Mesodermal cell (in vitro differentiated cells): ENCODE measurements around the gene TCF7L1.

Source experiments
- H3K27ac ChIP-seq: 2 replicates; pipeline ENCODE4 v1.7.0; 2013; ENCODE audit warnings: mild to moderate bottlenecking, low read depth, low read length, moderate library complexity; ENCODE audit not compliant: severe bottlenecking
- H3K36me3 ChIP-seq: 2 replicates; pipeline ENCODE4 v1.7.1; 2013; ENCODE audit warnings: mild to moderate bottlenecking, low read length, moderate library complexity; ENCODE audit not compliant: control insufficient read depth, insufficient read depth
- H3K4me1 ChIP-seq: one replicate; pipeline ENCODE4 v1.7.1; 2013; ENCODE audit warnings: mild to moderate bottlenecking, low read length; ENCODE audit not compliant: insufficient read depth, control insufficient read depth, poor library complexity, severe bottlenecking
- H3K4me3 ChIP-seq: 2 replicates; pipeline ENCODE4 v1.7.0; 2013; ENCODE audit warnings: low read length, control low read depth, mild to moderate bottlenecking; ENCODE audit not compliant: insufficient read depth, poor library complexity, severe bottlenecking; ENCODE audit errors: extremely low read depth
- H3K9me3 ChIP-seq: 2 replicates; pipeline ENCODE4 v1.7.1; 2013; ENCODE audit warnings: mild to moderate bottlenecking, low read length, moderate library complexity; ENCODE audit not compliant: control insufficient read depth
- WGBS, 2 experiments: methylation state at CpG; one replicate each; pipeline ENCODE4 v1.1.5; 2013; ENCODE audit warnings: missing lambda C conversion rate in 2 of 2; ENCODE audit not compliant: insufficient coverage in 2 of 2; 5-methylcytosine and 5-hydroxymethylcytosine counted together

The TCF7L1 gene

DNA sequence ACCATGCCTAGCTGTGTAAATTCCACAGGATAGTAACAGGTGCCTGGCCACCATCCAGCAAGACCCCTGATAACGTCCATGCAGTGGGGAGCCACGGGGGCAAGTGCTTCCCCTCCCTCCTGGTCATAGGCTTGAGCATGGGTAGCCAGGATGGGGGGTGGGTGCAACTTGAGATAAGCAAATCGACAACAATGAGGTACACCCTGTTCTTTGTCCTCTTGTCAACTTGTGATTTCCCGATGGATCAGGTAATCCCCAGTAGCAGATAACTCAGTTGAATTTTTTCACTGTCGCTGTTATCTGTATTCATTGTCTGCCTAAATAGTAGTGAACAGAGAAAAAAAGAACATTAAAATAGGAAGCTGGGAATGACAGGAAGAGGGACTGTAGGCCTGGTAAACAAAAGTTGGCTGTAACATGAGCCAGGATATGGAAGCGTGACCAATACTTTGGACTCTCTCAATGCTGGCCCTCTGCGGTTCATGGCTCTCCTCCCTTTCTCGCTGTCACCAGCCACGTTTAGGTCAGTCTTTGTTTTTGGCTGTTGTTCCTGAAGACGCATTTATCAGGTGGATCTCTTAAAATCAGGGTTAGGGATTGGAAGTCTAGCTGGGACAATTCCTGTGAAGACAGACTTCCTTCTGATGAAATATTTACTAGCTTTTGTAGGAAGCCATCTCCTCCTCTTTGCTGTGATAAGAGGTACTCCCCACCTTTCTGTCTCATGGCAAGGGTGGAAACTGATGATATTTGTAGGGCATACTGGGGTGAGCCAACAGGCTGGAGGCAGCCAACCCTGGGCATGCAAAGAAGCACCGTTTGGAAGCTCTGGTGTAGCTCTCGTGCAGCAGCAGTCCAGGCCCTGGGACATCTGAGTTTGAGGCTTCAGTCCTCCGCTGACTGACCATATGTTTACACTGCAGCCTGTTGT, 42.4 kb downstream of the TCF7L1 start:
- H3K4me1 ChIP-seq, result peaks cover 42% of the 10 kb centered on the region
- WGBS, 2 experiments, result 81 to 82% methylated on average over 9 to 11 of the region's 13 CpGs
- H3K4me3 ChIP-seq, result no peak overlapping the region
- peak overlapping the region; percentile 68 for H3K27ac ChIP-seq
- peaks cover 10% of the 10 kb centered on the region for H3K36me3 ChIP-seq
- H3K9me3 ChIP-seq, result no peaks in the 10 kb centered on the region

DNA sequence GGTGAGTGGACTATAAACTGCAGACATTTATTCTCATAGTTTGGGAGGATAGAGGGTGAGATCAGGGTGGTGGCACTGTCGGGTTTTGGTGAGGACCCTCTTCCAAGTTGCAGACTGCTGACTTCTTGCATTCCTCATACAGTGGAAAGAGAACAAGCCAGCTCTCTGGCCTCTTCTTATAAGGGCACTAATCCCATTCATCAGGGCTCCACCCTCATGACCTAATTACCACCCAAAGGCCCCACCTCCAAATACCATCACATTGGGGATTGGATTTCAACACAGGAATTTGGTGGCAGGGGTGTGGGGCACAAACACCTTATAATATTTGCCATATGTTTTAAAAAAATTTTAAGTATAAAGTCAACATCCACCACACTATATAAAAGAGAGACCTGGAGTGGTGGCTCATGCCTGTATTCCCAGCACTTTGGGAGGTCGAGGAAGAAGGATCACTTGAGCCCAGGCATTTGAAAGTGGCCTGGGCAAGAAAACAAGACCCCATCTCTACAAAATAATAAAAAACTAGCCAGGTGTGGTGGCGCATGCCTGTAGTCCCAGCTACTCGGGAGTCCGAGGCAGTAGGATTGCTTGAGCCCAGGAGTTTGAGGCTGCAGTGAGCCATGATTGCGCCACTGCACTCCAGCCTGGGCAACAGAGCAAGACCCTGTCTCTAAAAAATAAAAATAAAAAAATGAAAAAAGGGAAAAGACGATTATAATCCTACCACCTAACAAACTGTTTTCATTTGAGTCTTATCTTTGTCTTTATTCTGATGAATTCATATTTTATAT, 44.0 kb downstream of the TCF7L1 start:
- H3K36me3 ChIP-seq, result peaks cover 4% of the 10 kb centered on the region
- peak overlapping the region; percentile 67 for H3K27ac ChIP-seq
- peaks cover 46% of the 10 kb centered on the region for H3K4me1 ChIP-seq
- WGBS, 2 experiments, result 94 to 100% methylated on average over 4 to 5 of the region's 7 CpGs
- no peak overlapping the region for H3K4me3 ChIP-seq
- no peaks in the 10 kb centered on the region for H3K9me3 ChIP-seq

DNA sequence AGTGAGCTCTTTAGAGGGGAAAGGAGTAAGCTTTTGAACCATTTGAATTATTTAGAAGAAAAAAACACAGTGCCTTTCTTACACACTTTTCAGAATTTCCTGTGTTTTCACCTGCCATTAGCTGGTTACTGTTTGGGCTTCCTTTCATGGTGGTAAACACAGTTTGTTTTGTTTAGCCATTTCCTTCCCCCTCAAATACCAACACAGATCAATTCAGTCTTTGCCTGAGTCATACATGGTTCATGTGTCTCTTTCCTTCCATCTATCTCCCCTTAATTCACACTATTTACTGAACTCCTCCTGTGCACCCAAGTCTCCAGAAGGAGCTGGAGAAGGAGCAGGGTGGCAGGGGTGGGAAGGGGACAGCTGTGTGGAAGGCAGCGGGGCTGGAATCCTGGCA, 45.0 kb downstream of the TCF7L1 start:
- Histone ChIP-seq H3K4me1 (peaks cover 46% of the 10 kb centered on the region), H3K4me3 (no peak overlapping the region), H3K27ac (peak overlapping the region; percentile 67), H3K9me3 (no peaks in the 10 kb centered on the region), H3K36me3 (peaks cover 7% of the 10 kb centered on the region)
- WGBS, 2 experiments, result 100% methylated on average over 1 of the region's 1 CpG; no CpG with 5 or more reads in 1 of the 2 experiments

DNA sequence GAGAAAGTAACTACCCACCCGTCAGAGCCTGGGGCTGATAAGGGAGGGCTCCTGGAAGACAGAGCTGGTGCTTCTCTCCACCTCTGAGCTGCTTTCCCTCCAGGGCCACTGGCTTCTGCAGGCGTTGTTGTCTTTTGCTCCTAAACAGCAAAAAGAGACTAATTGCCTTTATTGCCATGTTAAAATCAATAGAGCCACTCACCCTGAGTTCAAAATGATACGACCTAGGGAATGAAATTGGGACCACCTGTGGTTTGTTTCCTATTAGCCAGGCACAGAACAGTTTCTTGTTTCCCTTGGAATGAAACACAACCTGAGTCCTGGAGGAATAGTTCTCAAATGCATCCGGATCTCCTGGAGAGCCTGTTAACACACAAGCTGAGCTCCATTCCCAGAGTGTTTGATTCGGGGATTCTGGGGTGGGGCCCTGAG, 45.8 kb downstream of the TCF7L1 start:
- no peak overlapping the region for H3K27ac ChIP-seq
- H3K36me3 ChIP-seq, result peaks cover 7% of the 10 kb centered on the region
- 31 to 35% methylated on average over 3 to 4 of the region's 5 CpGs for WGBS, 2 experiments
- H3K9me3 ChIP-seq, result no peaks in the 10 kb centered on the region
- no peak overlapping the region for H3K4me3 ChIP-seq
- peaks cover 50% of the 10 kb centered on the region for H3K4me1 ChIP-seq

DNA sequence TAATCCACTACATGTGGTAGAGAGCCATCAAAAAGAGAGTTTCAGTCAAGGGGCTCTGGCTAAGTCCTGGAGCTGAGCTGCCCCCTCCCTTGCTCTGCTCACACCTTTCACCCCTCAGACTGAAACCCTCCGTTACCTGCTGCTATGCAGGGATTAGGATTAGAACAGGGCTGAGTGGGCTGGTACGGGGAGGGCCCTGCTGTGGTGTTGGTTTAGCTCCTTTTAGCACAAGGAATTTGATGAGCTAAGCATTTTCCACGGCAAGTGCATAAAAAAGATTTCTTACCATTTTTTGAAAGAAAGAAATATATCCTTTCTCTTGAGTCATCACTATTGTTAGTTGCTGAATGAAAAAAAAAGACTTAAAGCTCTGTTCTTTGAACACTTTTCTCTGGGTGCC, 46.3 kb downstream of the TCF7L1 start:
- Histone ChIP-seq H3K36me3 (peaks cover 7% of the 10 kb centered on the region), H3K4me1 (peaks cover 48% of the 10 kb centered on the region), H3K9me3 (no peaks in the 10 kb centered on the region), H3K4me3 (no peak overlapping the region), H3K27ac (no peak overlapping the region)
- WGBS, 2 experiments, result 50 to 60% methylated on average over 1 of the region's 3 CpGs

DNA sequence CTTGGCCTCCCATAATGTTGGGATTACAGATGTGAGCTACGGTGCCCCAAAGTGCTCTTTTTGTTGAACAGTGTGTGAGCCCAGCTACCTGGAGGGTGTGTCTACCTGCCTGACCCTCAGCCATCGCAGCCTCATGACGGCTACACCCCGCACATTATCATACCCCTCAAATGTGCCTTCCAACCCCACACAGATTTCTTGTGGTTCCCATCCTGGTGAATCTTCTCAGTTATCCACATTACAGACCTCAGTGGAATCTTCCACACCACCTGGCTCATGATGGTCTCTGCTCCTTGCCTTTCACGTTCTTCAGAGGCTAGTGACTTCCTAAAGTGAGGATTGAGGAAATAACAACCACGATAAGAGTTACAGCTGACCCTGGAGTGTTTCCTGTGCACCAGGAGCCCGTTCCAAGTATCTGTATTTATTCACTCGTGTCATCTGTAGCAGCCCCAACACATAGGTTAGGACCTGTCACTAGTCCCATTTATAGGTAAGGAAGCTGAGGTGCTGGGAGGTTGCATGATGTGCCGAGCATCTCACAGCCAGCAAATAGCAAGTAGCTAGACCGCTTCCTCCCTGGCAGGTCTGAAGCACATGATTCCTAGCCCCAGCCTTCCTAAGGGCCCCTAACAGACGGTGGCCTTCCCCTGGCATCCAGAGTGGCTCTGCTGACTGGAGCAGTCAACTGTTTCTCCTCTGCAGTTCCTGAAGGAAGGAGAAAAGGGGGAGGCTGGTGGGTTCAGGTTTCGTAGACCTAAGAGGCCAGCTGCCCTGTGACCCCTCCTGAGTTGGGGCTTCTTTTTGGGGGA, 47.3 kb downstream of the TCF7L1 start:
- 85 to 90% methylated on average over 6 to 10 of the region's 12 CpGs for WGBS, 2 experiments

DNA sequence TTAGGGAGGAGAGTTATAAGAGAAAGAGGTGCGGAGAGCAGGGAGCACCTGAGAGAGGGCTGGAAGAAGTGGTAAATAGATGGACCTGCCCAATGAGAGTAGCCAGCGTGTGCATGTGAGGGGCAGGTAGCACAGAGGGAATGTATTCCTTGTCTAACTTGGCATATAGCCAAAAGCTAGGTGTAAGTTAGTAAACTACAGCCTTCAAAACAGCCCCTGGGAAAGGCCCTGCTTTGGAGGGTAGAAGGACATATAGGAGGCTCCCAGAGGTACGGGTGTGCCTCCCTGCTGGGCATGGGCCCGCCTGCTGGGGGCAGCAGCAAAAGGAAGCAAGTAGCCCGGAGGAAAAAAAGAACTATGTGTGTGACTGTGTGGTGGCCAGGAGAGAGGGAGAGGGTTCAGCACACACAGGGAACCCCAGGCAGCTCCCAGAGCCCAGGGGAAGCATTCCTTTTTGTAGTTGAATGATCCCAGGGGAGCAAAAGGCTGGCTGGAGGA, 48.0 kb downstream of the TCF7L1 start:
- H3K36me3 ChIP-seq, result peaks cover 7% of the 10 kb centered on the region
- WGBS, 2 experiments, result 77 to 91% methylated on average over 2 to 5 of the region's 5 CpGs
- peaks cover 38% of the 10 kb centered on the region for H3K4me1 ChIP-seq
- H3K4me3 ChIP-seq, result no peak overlapping the region
- no peak overlapping the region for H3K27ac ChIP-seq
- H3K9me3 ChIP-seq, result no peaks in the 10 kb centered on the region

More for the DNA sequence above, 47.3 kb downstream of the TCF7L1 start:
- Histone ChIP-seq H3K27ac (no peak overlapping the region), H3K9me3 (no peaks in the 10 kb centered on the region), H3K4me1 (peaks cover 43% of the 10 kb centered on the region), H3K4me3 (no peak overlapping the region), H3K36me3 (peaks cover 7% of the 10 kb centered on the region)

DNA sequence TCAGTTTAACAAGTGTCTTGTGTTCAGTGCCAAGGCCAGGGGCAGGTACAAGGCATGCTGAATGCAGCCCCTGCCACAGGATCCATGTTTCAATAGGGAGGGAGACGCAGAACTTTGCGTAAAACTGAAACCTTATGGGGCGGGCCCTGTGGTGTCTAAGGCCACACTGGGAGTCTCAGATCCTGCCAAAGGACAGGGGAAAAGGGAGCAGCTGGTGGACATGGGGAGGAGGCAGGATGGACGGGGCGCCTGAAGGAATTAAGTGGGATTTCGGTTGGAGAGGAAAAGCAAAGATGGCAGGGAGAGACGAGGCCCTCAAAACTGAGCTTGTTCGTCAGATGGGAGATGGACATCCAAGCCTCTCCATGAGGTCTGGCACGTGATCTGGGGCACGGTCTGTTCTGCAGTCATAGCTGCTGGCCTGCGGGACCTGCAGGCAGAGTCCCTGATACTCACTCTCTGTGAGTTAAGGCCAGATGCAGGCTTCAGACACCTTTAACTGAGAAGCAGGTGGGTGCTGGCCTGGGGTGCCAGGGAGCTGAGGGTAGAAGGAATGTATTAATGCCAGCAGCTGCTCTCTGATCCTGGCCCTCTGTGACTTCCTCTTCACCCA, 48.8 kb downstream of the TCF7L1 start:
- WGBS, 2 experiments, result 97 to 99% methylated on average over 8 to 11 of the region's 11 CpGs
- H3K4me3 ChIP-seq, result no peak overlapping the region
- H3K36me3 ChIP-seq, result peaks cover 5% of the 10 kb centered on the region
- H3K27ac ChIP-seq, result no peak overlapping the region
- H3K4me1 ChIP-seq, result peaks cover 45% of the 10 kb centered on the region
- no peaks in the 10 kb centered on the region for H3K9me3 ChIP-seq

DNA sequence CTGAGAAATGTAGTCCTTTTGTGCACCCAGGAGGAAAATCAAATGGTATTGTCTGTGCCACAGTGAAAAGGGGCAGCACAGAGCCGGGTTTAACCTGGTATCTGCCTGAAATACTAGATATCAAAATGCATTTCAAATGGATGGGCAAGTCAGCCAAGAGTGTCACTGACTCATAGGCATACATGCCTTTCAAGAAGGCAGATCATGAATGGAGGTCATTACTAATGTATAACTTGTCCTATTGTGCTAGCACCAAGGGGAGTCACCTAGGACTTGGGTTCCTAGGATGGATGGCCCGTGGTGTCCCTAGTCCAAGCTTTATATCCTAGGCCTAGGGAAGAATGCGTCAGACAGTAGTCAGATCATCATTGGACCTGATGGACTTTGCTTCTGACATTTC, 49.9 kb downstream of the TCF7L1 start:
- Histone ChIP-seq H3K27ac (no peak overlapping the region), H3K4me1 (peaks cover 47% of the 10 kb centered on the region), H3K9me3 (no peaks in the 10 kb centered on the region), H3K36me3 (peaks cover 3% of the 10 kb centered on the region), H3K4me3 (no peak overlapping the region)
- 82 to 88% methylated on average over 3 of the region's 3 CpGs for WGBS, 2 experiments

DNA sequence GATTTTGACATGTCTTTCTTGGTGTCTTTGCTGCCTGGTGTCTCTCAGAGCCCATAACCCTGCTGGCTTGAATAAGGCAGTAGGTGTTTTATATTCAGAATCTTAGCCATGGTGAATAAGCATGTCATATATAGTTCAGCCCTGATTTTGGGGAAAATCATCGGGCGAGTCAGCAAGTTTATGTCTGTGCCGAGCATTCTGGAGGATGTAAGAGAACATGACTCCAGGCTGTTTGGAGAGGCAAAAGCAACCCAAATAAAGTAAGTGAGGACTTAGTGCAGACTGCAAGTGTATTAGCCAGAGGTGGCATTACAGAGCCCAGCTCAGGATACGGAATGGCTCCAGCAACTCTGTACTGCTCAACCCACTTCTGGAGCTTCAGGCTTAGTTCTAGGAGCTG, 50.3 kb downstream of the TCF7L1 start:
- no peak overlapping the region for H3K4me3 ChIP-seq
- 68 to 69% methylated on average over 4 of the region's 4 CpGs for WGBS, 2 experiments
- no peaks in the 10 kb centered on the region for H3K9me3 ChIP-seq
- peaks cover 46% of the 10 kb centered on the region for H3K4me1 ChIP-seq
- H3K36me3 ChIP-seq, result peaks cover 3% of the 10 kb centered on the region
- no peak overlapping the region for H3K27ac ChIP-seq
